AG10803 (cell line): ENCODE data around the gene HECTD2.
"Not testable (repeated sequence)": the region's sequence is repeated elsewhere in the genome, so short reads cannot be mapped to it uniquely, and the experiment has no call there.

Experiments
- DNase-seq: peaks from one replicate; pipeline ENCODE4 v3.0.0; 2010; ENCODE audit warnings: low read depth
- H3K4me3 ChIP-seq: 2 replicates; pipeline ENCODE4 v1.5.1; 2011; ENCODE audit warnings: mild to moderate bottlenecking, low read length, control low read depth
- CTCF ChIP-seq: conservative IDR thresholded peaks from 2 replicates; pipeline ENCODE4 v1.5.1; 2011; ENCODE audit warnings: mild to moderate bottlenecking, low read length, control low read depth, inconsistent platforms

Gene HECTD2

DNA sequence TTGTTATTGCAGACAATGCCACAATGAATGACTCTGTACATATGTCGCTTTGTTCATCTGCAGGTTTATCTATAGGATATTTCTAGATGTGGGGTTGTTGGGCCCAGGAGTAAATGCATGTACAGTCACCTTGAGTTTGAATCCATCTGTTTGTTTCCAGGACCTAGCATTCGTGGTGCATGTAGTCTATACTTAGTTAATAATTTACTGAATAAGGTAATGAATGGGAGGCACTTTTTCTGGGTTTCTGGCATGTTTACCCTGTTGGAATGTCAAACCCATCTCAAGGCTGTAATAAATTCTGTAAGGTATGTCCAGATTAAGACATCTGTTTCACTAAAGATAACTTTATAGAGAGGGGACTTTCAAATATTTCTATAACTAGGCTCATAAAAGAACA, 23.5 kb downstream of the HECTD2 start:
- H3K4me3 ChIP-seq: no peak overlapping the region
- TF ChIP-seq CTCF: no peak
- DNase-seq: no peak

DNA sequence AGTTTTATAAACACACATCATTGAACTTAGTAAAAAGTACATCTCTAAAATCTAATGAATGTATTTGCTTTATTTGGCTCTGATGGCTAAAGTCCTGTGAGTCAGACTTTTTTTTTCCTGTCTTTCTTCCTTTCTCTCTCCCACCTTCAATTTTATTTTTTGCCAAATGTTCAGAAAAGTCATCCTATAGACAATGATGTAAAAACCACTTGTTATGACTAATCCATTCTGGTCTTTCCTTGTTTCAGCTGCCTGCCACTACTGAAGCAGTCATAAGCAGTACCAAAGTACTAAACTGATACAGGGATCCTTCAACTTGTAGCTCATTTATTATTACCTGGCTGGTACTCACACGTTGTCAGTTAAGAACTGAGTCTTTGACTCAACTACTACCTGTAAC, 23.9 kb downstream of the HECTD2 start:
- H3K4me3 ChIP-seq: no peak overlapping the region
- DNase-seq: no peak
- TF ChIP-seq CTCF: no peak

DNA sequence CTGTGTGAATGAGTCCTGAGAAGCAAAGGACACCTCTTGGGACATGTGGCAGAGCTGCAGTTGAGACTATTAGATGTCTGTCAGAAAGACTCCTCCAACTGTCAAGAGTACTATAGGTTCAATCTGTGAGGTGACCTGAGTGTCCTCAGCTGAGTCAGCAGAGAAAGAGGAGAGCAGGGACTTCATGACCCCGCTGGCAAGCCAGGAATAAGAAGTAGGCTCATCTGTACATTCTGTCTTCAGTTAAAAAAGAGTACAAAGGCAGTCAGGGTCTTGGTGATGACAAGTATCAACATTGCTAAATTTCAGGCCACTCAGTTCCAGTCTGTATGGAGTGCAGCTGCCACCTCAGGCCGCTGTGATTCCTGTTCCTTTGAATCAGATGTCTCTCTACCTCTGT, 25.1 kb downstream of the HECTD2 start:
- no peak overlapping the region for H3K4me3 ChIP-seq
- no peak for TF ChIP-seq CTCF
- no peak for DNase-seq

- DNase-seq, H3K4me3 ChIP-seq: not testable (repeated sequence)
These were observed 28.1 kb downstream of the HECTD2 start for GRCh38 chr10:91438228-91438627.

- no peak for TF ChIP-seq CTCF
These were observed 34.4 kb downstream of the HECTD2 start for GRCh38 chr10:91444211-91445182.

GRCh38 chr10:91452063-91452462, 41.9 kb downstream of the HECTD2 start:
- no peak for DNase-seq
- TF ChIP-seq CTCF: no peak
- no peak overlapping the region for H3K4me3 ChIP-seq

More at GRCh38 chr10:91444211-91445182, 34.4 kb downstream of the HECTD2 start:
- no peak for DNase-seq
- H3K4me3 ChIP-seq: no peak overlapping the region

DNA sequence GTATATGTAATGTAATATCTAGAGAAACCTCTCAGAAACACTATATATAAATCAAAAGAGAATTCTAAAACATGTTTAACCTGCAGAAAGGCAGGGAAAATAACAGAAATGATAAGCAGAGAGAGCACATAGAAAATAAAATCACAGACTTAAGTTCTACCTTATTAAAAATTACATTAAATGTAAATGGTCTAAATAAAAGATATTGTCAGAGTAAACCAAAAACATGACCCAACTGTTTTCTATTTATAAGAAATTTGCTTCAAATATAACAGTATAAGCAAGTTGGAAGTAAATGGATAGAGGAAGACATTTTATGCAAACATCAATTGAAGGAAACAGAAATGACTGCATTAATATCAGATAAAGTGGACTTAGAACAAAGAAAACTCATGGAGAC, 43.4 kb downstream of the HECTD2 start:
- no peak for TF ChIP-seq CTCF
- no peak overlapping the region for H3K4me3 ChIP-seq
- no peak for DNase-seq

GRCh38 chr10:91455135-91455534, 45.0 kb downstream of the HECTD2 start:
- H3K4me3 ChIP-seq, DNase-seq: not testable (repeated sequence)
